Measurements from ENCODE around the gene DIS3L2.
"Not testable (repeated sequence)": the region's sequence is repeated elsewhere in the genome, so short reads cannot be mapped to it uniquely, and the experiment has no call there.

DIS3L2 gene

GRCh38 chr2:232367591-232368233 lies 406.2 kb downstream of the DIS3L2 start:
- Histone ChIP-seq H3K79me2 (ENCODE audit: insufficient read depth, low read length) (no peaks in the 10 kb centered on the region), H3K27ac (ENCODE audit: low read depth, low read length, poor library complexity, severe bottlenecking) (no peak overlapping the region)

GRCh38 chr2:232368311-232368731 lies 406.8 kb downstream of the DIS3L2 start:
- H3K9me2 ChIP-seq (ENCODE audit: low read depth, low read length) = no peaks in the 10 kb centered on the region
- no peak overlapping the region for H2AFZ ChIP-seq (ENCODE audit: low read length)
- H3K9me3 ChIP-seq (ENCODE audit: low read length) = no peaks in the 10 kb centered on the region
- no peaks in the 10 kb centered on the region for H3K27me3 ChIP-seq (ENCODE audit: insufficient read depth, low read length)
- no peak for TF ChIP-seq CTCF (IDR thresholded peaks at IDR 0.05; ENCODE audit: low read length)
- no peak for TF ChIP-seq EZH2 (IDR thresholded peaks at IDR 0.05; ENCODE audit: borderline replicate concordance, low read length)
- no peaks in the 10 kb centered on the region for H3K36me3 ChIP-seq (ENCODE audit: insufficient read depth, low read length)
- H3K9ac ChIP-seq (ENCODE audit: low read length) = no peak overlapping the region
- H3K4me2 ChIP-seq (ENCODE audit: low read length) = no peak overlapping the region
- no peaks in the 10 kb centered on the region for H3K79me2 ChIP-seq (ENCODE audit: insufficient read depth, low read length)
- H4K20me1 ChIP-seq (ENCODE audit: insufficient read depth, low read length) = no peaks in the 10 kb centered on the region
- peaks cover 10% of the 10 kb centered on the region for H3K4me1 ChIP-seq (ENCODE audit: insufficient read depth, low read length, severe bottlenecking)
- no peak overlapping the region for H3K4me3 ChIP-seq (ENCODE audit: low read depth, low read length, poor library complexity, severe bottlenecking)
- H3K27ac ChIP-seq (ENCODE audit: low read depth, low read length, poor library complexity, severe bottlenecking) = no peak overlapping the region
- H3F3A ChIP-seq (ENCODE audit: insufficient read depth, low read length) = no peaks in the 10 kb centered on the region

More at GRCh38 chr2:232367591-232368233, 406.2 kb downstream of the DIS3L2 start:
- H3K4me1 ChIP-seq (ENCODE audit: insufficient read depth, low read length, severe bottlenecking) = peaks cover 10% of the 10 kb centered on the region
- H3K36me3 ChIP-seq (ENCODE audit: insufficient read depth, low read length) = no peaks in the 10 kb centered on the region
- no peak overlapping the region for H3K4me3 ChIP-seq (ENCODE audit: low read depth, low read length, poor library complexity, severe bottlenecking)
- TF ChIP-seq CTCF (IDR thresholded peaks at IDR 0.05; ENCODE audit: low read length) (peak; percentile 39; the same call in 1 of the 2 replicates), EZH2 (IDR thresholded peaks at IDR 0.05; ENCODE audit: borderline replicate concordance, low read length) (no peak)
- H4K20me1 ChIP-seq (ENCODE audit: insufficient read depth, low read length) = no peaks in the 10 kb centered on the region
- H3F3A ChIP-seq (ENCODE audit: insufficient read depth, low read length) = no peaks in the 10 kb centered on the region
- H3K4me2 ChIP-seq (ENCODE audit: low read length) = no peak overlapping the region
- H3K9me2 ChIP-seq (ENCODE audit: low read depth, low read length) = no peaks in the 10 kb centered on the region
- H3K9me3 ChIP-seq (ENCODE audit: low read length) = no peaks in the 10 kb centered on the region
- H2AFZ ChIP-seq (ENCODE audit: low read length) = no peak overlapping the region
- H3K27me3 ChIP-seq (ENCODE audit: insufficient read depth, low read length) = no peaks in the 10 kb centered on the region
- H3K9ac ChIP-seq (ENCODE audit: low read length) = no peak overlapping the region

GRCh38 chr2:232369126-232369951 lies 407.8 kb downstream of the DIS3L2 start:
- TF ChIP-seq CTCF (IDR thresholded peaks at IDR 0.05; ENCODE audit: low read length) = no peak
- no peak for TF ChIP-seq EZH2 (IDR thresholded peaks at IDR 0.05; ENCODE audit: borderline replicate concordance, low read length)

GRCh38 chr2:232370007-232370406 lies 408.5 kb downstream of the DIS3L2 start:
- not testable (repeated sequence) for H3K4me3 ChIP-seq (ENCODE audit: low read depth, low read length, poor library complexity, severe bottlenecking); H4K20me1 ChIP-seq (ENCODE audit: insufficient read depth, low read length); H3K9ac ChIP-seq (ENCODE audit: low read length); H3K27ac ChIP-seq (ENCODE audit: low read depth, low read length, poor library complexity, severe bottlenecking); H3K4me1 ChIP-seq (ENCODE audit: insufficient read depth, low read length, severe bottlenecking); H3K79me2 ChIP-seq (ENCODE audit: insufficient read depth, low read length); H3F3A ChIP-seq (ENCODE audit: insufficient read depth, low read length); H3K27me3 ChIP-seq (ENCODE audit: insufficient read depth, low read length); H3K36me3 ChIP-seq (ENCODE audit: insufficient read depth, low read length); H3K9me2 ChIP-seq (ENCODE audit: low read depth, low read length); H3K4me2 ChIP-seq (ENCODE audit: low read length); H3K9me3 ChIP-seq (ENCODE audit: low read length); H2AFZ ChIP-seq (ENCODE audit: low read length)

More at GRCh38 chr2:232369126-232369951, 407.8 kb downstream of the DIS3L2 start:
- no peaks in the 10 kb centered on the region for H3K9me2 ChIP-seq (ENCODE audit: low read depth, low read length)
- no peak overlapping the region for H3K27ac ChIP-seq (ENCODE audit: low read depth, low read length, poor library complexity, severe bottlenecking)
- no peaks in the 10 kb centered on the region for H3K9me3 ChIP-seq (ENCODE audit: low read length)
- H3F3A ChIP-seq (ENCODE audit: insufficient read depth, low read length) = no peaks in the 10 kb centered on the region
- no peak overlapping the region for H3K4me3 ChIP-seq (ENCODE audit: low read depth, low read length, poor library complexity, severe bottlenecking)
- H4K20me1 ChIP-seq (ENCODE audit: insufficient read depth, low read length) = no peaks in the 10 kb centered on the region
- no peaks in the 10 kb centered on the region for H3K79me2 ChIP-seq (ENCODE audit: insufficient read depth, low read length)
- H3K27me3 ChIP-seq (ENCODE audit: insufficient read depth, low read length) = no peaks in the 10 kb centered on the region
- H3K4me2 ChIP-seq (ENCODE audit: low read length) = no peak overlapping the region
- H3K4me1 ChIP-seq (ENCODE audit: insufficient read depth, low read length, severe bottlenecking) = no peaks in the 10 kb centered on the region
- no peak overlapping the region for H2AFZ ChIP-seq (ENCODE audit: low read length)
- H3K36me3 ChIP-seq (ENCODE audit: insufficient read depth, low read length) = no peaks in the 10 kb centered on the region
- H3K9ac ChIP-seq (ENCODE audit: low read length) = no peak overlapping the region

Measured in OCI-LY1 (cell line).